Stimulated activated naive CD8-positive, alpha-beta T cell treated with anti-CD3 and anti-CD28 coated beads, Interleukin-15, amount 100 ng/mL, for 72 hours (primary cell): Measurements from ENCODE around the gene THSD4.

Source experiments
- ATAC-seq: fragments of 150-1000 bp; cut with Tn5 transposase; 2 replicates; pipeline ENCODE4 v1.10.0; 2021; ENCODE audit warnings: mild to moderate bottlenecking, moderate library complexity
- DNase-seq, 2 donors: peaks; one replicate each; pipeline ENCODE4 v3.0.0; 2021 to 2022
- H3K27ac Mint-ChIP-seq, 2 donors: one replicate each; pipeline ENCODE4 v1.8.0; 2022; ENCODE audit warnings: mild to moderate bottlenecking in 2 of 2, mixed read lengths in 2 of 2, moderate library complexity in 2 of 2
- H3K27me3 Mint-ChIP-seq: one replicate; pipeline ENCODE4 v1.8.0; 2022; ENCODE audit warnings: mixed read lengths
- H3K4me1 Mint-ChIP-seq: one replicate; pipeline ENCODE4 v1.8.0; 2022; ENCODE audit warnings: mild to moderate bottlenecking, mixed read lengths
- H3K4me3 Mint-ChIP-seq, 2 donors: one replicate each; pipeline ENCODE4 v1.8.0; 2022; ENCODE audit warnings: mild to moderate bottlenecking in 2 of 2, mixed read lengths in 2 of 2, moderate library complexity in 1 of 2
- H3K9me3 Mint-ChIP-seq, 2 donors: one replicate each; pipeline ENCODE4 v1.8.0; 2022; ENCODE audit warnings: mixed read lengths in 2 of 2

THSD4 gene

DNA sequence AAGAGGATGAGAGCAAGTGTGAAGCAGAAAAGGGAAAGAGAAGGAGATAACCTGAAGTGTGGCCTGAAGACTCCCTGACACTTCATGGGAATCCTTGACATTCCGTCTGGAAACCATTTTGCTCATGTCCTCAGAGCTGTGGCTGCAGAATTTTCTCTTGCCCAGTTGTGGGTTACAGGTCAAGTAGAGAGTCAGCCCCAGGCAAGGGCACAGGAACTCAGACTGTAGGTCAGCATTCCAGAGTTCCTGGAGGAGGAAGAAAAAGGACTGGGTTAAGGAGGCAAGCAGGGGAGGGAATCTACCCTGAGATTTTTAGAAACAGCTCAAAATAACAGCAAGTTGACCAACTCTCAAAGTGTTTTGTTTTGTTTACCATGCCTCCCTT is 4.1 kb upstream of the THSD4 start:
- Mint-ChIP-seq H3K4me3 (no peak overlapping the region), H3K9me3 (no peaks in the 10 kb centered on the region), H3K27ac (no peak overlapping the region), H3K27me3 (peaks cover 42% of the 10 kb centered on the region), H3K4me1 (peaks cover 15% of the 10 kb centered on the region)
- DNase-seq: no peak
- ATAC-seq: no peak

DNA sequence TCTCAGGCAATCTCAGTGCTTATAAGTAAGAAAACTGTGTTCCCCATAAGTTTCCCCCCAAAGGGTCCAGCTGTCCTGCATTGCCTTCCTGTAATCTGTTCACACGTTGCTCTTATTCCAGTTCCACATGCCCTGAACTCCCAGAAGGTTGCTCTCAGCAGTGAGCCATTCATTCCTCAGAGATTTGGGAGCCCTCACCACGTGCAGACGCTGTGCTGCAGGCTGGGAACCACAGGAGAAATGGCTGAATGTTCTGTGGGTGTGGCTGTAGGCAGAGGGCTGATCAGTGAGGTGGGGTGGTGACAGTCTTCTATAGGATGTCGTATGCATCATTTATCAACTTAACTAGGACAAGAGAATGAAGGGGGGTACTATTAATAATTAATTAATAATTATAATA is 3.3 kb upstream of the THSD4 start:
- DNase-seq (no peak), ATAC-seq (no peak)
- Mint-ChIP-seq H3K4me1 (peaks cover 19% of the 10 kb centered on the region), H3K4me3 (no peak overlapping the region), H3K27me3 (peaks cover 47% of the 10 kb centered on the region), H3K27ac (no peak overlapping the region), H3K9me3 (no peaks in the 10 kb centered on the region)

DNA sequence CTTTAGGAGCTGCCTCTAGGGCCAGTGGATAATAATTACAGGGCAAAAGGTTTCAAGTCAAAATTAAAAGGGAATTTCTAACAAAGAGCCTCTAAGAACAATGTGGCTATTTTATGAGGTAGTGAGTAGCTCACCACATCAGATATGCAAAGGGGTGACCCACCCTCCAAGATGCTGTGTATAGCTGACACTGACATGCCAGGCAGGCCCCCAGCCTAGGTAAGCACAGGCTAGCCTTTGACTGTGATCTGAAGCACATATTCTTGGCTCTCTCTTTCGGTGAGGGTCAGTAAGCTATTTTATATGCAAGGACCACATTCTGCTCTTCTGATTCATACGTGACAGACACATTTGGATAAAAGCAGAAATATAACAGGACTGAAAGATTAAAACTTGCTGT is 2.8 kb upstream of the THSD4 start:
- Mint-ChIP-seq H3K27ac (no peak overlapping the region), H3K9me3 (no peaks in the 10 kb centered on the region), H3K27me3 (peaks cover 47% of the 10 kb centered on the region), H3K4me3 (no peak overlapping the region), H3K4me1 (peaks cover 14% of the 10 kb centered on the region)
- ATAC-seq (no peak), DNase-seq (no peak)

DNA sequence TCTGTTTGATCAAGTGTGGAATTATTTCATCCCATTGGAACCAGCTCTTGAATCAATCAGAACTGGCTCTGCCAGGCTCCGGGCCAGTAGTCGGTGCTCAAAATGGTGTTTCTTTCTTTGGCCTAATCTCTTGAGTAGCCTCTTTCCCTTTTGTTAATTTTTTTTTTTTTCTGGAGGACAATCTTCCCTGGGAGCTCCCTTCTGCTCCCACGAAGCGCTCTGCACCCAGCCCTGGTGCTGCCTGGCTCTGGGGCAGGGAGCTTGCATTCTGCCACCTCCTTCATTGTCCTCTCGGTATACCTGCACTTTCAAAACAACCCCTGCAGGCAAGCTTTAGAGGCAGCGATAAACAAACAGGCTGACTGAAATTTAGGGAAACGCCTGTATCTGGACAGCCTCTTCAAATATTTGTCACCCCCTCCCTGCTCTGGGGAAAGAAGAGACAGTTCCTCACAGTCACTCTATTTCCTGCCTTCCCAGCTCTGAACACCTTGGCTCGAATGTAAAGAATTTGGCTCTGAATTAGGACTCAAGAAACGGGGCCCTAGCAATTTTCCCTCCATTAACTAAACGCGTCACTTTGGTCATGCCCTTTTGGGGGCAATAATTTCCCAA is 1.1 kb upstream of the THSD4 start:
- Mint-ChIP-seq H3K27me3 (peaks cover 63% of the 10 kb centered on the region), H3K4me1 (peaks cover 14% of the 10 kb centered on the region), H3K27ac (no peak overlapping the region), H3K4me3 (no peak overlapping the region), H3K9me3 (no peaks in the 10 kb centered on the region)
- no peak for DNase-seq
- ATAC-seq: no peak

DNA sequence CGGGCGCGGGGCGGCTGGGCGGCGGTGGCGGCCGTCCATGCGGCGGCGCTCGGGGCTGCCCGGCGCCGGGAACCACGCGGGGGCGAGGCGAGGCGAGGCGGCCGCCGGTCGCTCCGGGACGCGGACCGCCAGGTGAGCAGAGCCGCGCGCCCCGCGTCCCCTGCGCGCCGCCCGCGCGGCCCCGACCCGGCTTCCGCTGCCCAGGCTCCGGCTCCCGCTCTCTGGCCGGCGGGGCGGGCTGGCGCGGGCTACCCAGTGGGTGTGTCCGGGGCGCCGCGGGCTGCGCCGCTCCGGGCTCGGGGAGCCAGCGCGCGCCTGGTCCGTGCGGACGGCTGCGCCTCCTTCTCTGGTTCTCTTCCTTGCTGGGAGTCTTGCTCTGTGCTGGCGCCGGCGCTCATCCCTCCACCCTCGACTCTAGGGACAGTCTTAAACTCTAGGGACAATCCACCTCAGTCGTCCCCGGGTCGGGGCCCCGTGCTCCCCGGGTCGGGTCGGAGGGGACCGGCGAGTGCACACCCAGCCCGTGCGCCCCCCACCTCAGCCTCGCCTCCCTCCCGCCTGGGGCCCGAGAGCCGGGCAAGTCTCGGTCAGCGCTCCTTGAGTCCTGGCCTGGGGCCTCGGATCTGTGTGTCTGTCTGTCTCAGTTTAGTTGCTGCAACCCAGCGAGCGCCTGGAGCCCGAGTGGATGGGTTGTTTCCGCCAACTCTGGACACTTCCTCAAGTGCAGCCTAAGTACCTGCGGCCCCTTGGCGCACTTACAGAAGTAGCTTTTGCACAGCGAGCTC is 488 bp downstream of the THSD4 start:
- H3K9me3 Mint-ChIP-seq: no peaks in the 10 kb centered on the region
- peaks cover 14% of the 10 kb centered on the region for H3K4me1 Mint-ChIP-seq
- peaks cover 64% of the 10 kb centered on the region for H3K27me3 Mint-ChIP-seq
- DNase-seq: peak; percentile 8 to 10
- no peak overlapping the region for H3K27ac Mint-ChIP-seq
- ATAC-seq: peak; percentile 62
- peak overlapping the region; percentile 80 for H3K4me3 Mint-ChIP-seq

DNA sequence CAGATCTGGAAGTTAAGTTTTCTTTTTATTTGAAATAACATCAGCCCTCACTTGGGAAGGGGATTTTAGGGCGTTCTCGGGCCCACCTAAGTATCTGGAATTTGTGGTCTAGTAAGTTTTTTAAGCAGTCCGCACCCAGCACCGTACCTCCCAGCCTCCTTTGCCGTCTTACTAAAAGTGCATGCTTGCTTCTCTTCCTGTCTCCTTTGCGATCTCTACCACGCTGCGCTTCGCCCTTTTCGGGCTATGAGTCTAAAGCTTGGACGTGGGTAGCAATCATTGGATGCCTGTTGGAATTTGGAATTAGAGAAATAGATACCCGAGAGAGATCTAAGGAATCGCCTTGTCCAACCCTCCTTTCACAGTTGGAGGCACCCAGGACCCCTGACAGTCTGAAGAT is 1.1 kb downstream of the THSD4 start:
- Mint-ChIP-seq H3K9me3 (no peaks in the 10 kb centered on the region), H3K4me3 (peak overlapping the region; percentile 48 to 78), H3K4me1 (peaks cover 14% of the 10 kb centered on the region), H3K27me3 (peaks cover 65% of the 10 kb centered on the region), H3K27ac (no peak overlapping the region)
- DNase-seq: no peak
- ATAC-seq: no peak

DNA sequence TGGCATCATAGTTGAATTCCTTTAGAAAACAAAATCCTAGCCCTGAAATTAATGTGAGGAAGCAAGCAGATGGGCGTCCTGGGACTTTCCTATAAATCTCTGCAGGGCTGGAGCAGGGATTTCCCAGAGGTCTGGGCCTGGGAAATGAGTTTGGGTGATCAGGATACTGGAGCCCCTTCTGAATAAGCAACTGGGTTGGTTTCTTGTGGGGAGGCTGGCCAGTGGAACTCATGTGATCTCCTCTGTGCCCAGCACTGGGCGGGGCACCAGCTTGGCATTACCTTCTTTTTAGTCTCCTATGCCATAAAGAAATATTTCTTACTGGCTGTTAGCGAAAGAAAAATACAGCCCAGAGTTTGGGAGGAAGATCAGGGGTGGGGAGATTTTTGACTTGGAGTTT is 1.7 kb downstream of the THSD4 start:
- no peak for ATAC-seq
- no peak overlapping the region for H3K27ac Mint-ChIP-seq
- H3K9me3 Mint-ChIP-seq: no peaks in the 10 kb centered on the region
- peaks cover 69% of the 10 kb centered on the region for H3K27me3 Mint-ChIP-seq
- no peak overlapping the region for H3K4me3 Mint-ChIP-seq
- DNase-seq: no peak
- H3K4me1 Mint-ChIP-seq: peaks cover 14% of the 10 kb centered on the region

DNA sequence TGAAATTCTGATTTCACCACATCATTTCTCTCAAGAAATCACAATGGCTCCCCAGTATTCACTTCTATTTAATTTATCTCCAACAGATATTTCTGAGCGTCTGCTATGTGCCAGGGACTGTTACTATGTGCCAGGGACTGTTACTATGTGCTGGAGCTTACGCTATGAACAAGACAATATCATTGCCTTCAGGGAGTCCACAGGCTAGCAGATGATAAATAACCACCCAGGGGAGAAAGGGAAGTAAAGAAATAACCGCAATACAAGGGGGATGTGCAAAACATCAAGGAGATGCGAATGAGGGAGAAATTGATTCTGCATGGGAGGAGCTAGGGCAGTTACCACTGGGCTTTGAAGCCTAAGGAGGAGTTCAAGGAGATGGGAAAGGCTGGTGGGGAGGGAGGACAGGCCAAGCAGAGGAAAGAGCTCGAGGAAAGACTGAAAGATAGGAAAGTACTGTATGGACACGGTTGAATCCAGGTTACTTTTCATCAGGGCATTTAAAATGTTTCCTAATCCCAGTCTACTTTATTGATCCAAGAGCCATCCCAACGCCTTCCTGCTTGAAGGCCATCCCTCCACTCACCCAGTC is 2.5 kb downstream of the THSD4 start:
- no peak overlapping the region for H3K27ac Mint-ChIP-seq
- no peak for DNase-seq
- H3K4me1 Mint-ChIP-seq: peaks cover 14% of the 10 kb centered on the region
- ATAC-seq: no peak
- H3K27me3 Mint-ChIP-seq: peaks cover 74% of the 10 kb centered on the region
- H3K4me3 Mint-ChIP-seq: no peak overlapping the region
- H3K9me3 Mint-ChIP-seq: no peaks in the 10 kb centered on the region

DNA sequence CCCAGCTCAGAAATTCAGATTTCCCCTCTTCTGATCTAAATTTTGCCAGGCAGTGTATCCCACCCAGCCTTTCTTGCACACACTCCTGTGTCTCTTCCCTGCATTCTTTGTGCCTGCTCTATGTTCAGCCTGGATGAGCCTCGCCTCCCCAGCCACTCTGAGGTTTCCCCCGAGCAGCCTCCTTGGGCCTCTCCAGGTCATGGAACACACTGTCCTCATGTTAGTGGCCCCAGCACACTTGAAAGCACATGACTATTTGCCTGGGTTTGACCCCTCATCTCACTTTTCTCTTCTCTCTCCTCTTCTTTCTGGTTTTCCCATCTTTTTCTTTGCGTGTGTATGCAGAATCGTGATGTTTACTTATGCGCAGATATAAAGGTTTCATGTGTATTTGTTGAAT is 3.1 kb downstream of the THSD4 start:
- no peak overlapping the region for H3K4me3 Mint-ChIP-seq
- no peaks in the 10 kb centered on the region for H3K9me3 Mint-ChIP-seq
- peaks cover 80% of the 10 kb centered on the region for H3K27me3 Mint-ChIP-seq
- DNase-seq (no peak), ATAC-seq (no peak)
- peaks cover 14% of the 10 kb centered on the region for H3K4me1 Mint-ChIP-seq
- H3K27ac Mint-ChIP-seq: peak overlapping the region in 1 of 2 donors; percentile 56

DNA sequence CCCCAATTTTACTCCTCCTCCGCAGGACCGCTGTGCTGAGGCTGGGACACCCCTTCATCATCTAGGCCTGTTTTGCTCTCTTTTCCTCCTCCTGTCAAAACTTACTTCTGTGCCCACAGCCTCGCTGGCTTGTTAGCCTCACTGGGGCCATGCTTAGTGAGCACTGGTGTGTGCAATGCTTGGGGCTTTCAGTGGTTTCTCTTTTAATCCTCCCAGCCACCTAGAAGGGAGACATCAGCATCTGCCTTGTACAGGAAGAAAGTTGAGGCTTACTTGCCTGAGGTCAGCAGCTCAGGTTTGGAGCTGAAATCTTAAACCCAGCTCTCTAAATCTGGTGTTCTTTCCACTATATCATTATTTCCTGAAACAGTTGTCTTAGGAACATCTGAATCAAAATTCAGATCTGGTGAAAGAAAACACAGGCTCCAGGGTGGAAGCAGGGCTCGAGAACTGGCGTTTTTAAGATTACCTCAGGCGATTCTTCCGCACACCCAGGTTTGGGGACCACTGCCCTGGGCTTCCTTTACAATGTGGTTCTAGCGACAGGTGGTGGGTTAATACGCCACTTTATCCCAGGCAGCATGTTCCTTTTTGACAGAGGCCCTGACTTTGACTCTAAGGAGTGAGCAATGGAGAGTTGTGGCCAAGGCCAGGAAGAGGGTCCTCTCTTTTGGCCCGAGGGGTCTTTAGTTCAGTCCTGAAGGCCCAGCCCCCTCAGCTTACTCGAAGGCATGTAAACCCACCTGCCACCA is 3.8 kb downstream of the THSD4 start:
- DNase-seq (no peak), ATAC-seq (no peak)
- Mint-ChIP-seq H3K4me1 (peaks cover 14% of the 10 kb centered on the region), H3K27me3 (peaks cover 84% of the 10 kb centered on the region), H3K4me3 (no peak overlapping the region), H3K27ac (peak overlapping the region in 1 of 2 donors; percentile 8), H3K9me3 (no peaks in the 10 kb centered on the region)

DNA sequence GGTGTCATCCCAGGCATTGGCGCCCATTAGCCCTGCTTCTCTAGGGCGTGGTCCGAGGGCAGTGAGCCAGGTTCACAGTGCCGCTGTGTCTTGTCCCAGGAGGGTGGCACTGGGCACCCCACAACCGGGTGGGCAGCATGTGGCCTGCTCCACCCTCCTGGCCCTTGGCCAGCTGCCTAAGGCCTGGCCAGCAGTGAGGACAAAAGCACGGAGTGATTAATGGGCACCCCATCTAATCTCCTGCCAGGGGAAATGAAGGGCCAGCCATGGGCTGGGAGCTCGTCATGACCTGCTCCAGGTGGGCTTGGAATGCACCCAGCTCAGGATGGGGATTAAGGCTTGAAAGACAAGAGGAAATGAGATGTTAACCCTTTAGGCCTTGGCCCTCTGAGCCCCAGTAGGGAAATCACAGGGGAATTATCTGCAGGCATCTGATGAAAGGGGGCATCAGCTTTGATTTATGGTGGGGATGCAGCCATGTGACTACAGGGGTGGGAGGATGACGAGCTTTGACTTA is 5.2 kb downstream of the THSD4 start:
- ATAC-seq (no peak), DNase-seq (no peak)
- Mint-ChIP-seq H3K27me3 (peaks cover 70% of the 10 kb centered on the region), H3K4me1 (peaks cover 7% of the 10 kb centered on the region), H3K4me3 (no peak overlapping the region), H3K9me3 (no peaks in the 10 kb centered on the region), H3K27ac (no peak overlapping the region)

DNA sequence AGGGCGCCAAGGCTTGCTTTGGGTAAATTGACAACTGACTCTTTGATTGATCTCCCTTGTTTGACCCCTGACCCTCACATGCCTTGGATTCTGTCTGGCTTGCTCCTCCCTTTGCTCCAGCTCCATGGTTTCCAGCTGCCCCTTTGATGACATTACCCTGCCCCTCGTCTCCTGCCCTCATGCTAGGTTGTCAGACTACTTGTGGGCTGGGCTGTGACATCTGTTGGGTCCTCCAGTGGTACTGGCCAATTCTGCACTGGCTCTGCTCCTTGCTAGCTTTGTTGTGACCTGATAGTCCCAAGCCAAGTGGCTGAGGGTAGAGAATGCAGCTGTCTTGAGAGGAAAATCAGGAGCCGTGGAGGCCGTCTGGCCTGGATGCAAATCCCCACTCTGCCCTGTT is 6.2 kb downstream of the THSD4 start:
- ATAC-seq: no peak
- peaks cover 60% of the 10 kb centered on the region for H3K27me3 Mint-ChIP-seq

DNA sequence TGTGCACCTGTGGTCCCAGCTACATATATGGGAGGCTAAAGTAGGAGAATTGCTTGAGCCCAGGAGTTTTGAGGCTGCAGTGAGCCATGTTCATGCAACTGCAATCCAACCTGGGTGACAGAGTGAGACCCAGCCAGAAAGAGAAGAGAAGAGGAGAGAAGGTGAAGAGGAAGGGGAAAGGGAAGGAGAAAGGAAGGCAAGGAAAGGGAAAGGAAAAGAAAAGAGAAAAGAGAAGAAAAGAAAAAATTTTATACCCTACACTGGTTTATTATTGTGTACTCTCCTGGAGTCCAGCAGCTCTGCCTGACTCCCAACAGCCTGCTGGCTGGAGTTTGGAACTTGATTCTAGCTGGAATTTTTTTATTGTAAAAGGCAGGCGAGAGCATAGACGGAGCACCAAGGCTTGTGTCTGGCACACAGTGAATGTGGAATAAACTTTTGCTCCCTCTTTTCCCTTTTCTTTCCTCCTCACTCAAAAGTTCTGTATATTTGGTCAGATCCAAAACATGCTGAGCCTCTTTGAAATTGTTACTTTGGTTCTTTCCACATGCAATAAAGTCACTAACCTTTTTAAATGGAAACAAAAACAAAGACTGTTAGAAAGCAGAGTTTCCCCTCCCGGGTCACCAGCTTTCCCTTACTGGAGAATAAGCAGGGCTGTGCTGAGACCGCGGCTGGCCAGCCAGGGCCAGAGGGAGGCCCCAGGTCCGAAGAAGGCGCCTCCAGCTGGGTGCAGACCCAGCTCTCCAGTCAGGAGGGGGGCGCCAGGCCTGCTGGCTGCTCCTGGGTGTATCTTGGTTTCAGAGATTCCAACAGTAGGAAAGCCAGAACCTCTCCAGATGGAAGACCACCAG is 9.9 kb downstream of the THSD4 start:
- no peaks in the 10 kb centered on the region for H3K4me1 Mint-ChIP-seq
- H3K9me3 Mint-ChIP-seq: no peaks in the 10 kb centered on the region
- no peak overlapping the region for H3K4me3 Mint-ChIP-seq
- H3K27ac Mint-ChIP-seq: no peak overlapping the region
- DNase-seq (no peak), ATAC-seq (no peak)
- H3K27me3 Mint-ChIP-seq: peaks cover 32% of the 10 kb centered on the region

More for the DNA sequence above, 6.2 kb downstream of the THSD4 start:
- no peak for DNase-seq
- no peak overlapping the region for H3K4me3 Mint-ChIP-seq
- H3K4me1 Mint-ChIP-seq: peaks cover 2% of the 10 kb centered on the region
- H3K27ac Mint-ChIP-seq: no peak overlapping the region
- H3K9me3 Mint-ChIP-seq: no peaks in the 10 kb centered on the region

DNA sequence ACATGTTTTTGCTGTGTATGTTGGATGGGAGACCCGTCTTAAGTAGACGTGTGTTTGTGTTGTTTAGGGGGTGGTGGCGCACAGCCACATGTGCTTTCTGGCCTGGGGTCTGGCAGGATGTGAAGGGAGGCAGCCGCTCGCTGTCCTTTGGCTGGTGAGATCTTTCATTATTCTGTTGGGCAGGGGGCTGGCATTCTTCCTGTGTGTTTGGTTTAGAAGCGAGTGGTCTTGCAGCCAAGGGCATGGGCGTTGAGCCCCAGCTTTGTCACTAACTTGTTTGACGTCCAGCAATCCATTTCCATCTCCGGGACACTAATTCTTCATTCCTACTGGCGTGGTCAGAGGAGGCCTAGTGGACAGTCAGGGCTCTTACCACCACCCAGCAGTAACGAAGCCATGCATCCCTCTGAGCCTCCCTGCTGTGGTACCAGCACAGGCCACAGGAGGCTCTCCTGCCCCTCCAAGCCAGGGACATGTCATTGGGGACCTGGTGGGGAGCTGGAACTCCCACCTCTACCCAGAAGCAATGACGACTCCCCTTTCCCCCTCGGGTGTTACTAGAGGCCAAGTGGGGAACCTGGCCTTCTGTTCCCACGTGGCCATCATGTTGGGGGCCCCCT is 10.7 kb downstream of the THSD4 start:
- peaks cover 24% of the 10 kb centered on the region for H3K27me3 Mint-ChIP-seq

More for the DNA sequence above, 10.7 kb downstream of the THSD4 start:
- Mint-ChIP-seq H3K9me3 (no peaks in the 10 kb centered on the region), H3K27ac (no peak overlapping the region), H3K4me3 (no peak overlapping the region), H3K4me1 (no peaks in the 10 kb centered on the region)
- ATAC-seq (no peak), DNase-seq (no peak)
